NB4 (cell line): ENCODE data around the gene LRRC8B.

Source experiments
- CTCF ChIP-seq: IDR thresholded peaks from one replicate; pipeline ENCODE4 v1.5.1; 2012; ENCODE audit warnings: low read depth, low read length
- MAX ChIP-seq: IDR thresholded peaks from 2 replicates; pipeline ENCODE4 v1.6.1; 2011; ENCODE audit warnings: low read depth, low read length
- MYC ChIP-seq: IDR thresholded peaks from 2 replicates; pipeline ENCODE4 v1.6.1; 2011; ENCODE audit warnings: low read depth, low read length
- POLR2A ChIP-seq: IDR thresholded peaks from 2 replicates; pipeline ENCODE4 v1.6.1; 2011; ENCODE audit warnings: mild to moderate bottlenecking; ENCODE audit not compliant: insufficient read length; ENCODE audit errors: extremely low read depth

DNA sequence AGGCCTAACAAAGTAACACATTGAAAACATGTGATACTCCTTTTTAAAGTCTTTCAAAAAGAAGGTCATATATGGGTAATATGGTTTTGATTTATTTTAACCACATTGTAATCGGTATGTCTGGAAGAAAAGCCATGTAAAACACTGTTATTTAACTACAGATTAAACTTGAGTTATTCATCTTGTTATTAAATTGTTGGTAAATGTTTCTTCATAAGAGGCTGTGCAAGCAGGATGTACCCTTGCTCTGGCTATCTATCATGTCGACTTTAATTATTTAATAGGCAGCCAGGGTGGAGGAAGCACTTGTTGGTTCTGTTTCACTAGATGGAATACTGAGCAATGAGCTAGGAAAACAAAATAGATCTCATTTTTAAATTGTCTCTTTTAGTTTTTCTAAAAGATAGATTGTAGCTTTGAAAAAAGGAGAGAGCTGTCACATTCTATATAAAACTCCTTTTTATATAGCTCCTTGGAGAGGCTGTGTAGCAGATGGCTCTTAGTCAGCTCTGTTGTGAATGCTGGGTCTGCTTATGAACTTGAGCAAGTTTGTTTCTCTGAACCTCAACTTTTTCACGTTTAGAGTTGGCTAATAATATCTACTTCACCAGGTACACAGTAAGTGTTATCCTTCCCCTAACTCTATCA is 39.5 kb downstream of the LRRC8B start:
- TF ChIP-seq CTCF: no peak
- TF ChIP-seq POLR2A: no peak
- no peak for TF ChIP-seq MAX
- TF ChIP-seq MYC: no peak
